Measurements from ENCODE around the gene ENDOU.

DNA sequence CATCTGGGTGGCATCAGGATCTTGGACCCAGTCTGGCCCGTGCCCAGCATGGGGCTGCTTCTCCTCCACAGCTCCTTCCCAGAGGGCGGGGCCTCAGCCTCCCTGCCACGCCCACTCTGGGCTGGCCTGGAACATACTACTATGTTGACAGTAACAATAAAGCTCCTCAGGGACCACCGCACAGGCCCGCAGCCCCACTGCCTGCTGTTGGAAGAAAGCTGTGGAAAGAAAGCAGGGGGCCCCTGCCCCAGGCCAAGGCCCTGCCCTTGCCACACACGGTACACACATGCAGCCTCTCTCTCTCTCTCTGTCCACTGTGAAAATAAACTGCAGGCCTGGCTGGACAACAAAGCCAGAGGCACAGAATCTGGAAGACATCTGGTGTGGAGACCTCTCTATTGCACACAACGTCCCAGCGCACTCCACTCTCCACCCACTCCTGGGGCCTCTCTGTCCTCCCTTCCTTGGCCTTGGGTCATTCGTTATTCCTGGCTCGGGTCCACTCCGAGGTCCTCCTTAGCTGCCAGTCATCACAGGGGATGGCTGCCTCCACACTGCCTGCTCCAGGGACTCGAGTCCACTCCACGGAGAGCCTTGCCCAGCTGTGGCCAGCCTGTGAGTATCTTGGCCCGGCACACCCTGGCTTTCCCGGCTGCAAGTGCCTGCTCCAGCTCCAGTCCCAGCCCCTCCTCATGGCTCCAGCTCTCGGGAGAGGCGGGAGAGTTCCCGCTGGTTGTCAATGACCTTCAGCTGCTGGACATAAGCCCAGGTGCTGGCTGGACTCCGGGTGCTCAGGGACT, 11.8 kb upstream of the ENDOU start:
- TF ChIP-seq, protein P1, sequence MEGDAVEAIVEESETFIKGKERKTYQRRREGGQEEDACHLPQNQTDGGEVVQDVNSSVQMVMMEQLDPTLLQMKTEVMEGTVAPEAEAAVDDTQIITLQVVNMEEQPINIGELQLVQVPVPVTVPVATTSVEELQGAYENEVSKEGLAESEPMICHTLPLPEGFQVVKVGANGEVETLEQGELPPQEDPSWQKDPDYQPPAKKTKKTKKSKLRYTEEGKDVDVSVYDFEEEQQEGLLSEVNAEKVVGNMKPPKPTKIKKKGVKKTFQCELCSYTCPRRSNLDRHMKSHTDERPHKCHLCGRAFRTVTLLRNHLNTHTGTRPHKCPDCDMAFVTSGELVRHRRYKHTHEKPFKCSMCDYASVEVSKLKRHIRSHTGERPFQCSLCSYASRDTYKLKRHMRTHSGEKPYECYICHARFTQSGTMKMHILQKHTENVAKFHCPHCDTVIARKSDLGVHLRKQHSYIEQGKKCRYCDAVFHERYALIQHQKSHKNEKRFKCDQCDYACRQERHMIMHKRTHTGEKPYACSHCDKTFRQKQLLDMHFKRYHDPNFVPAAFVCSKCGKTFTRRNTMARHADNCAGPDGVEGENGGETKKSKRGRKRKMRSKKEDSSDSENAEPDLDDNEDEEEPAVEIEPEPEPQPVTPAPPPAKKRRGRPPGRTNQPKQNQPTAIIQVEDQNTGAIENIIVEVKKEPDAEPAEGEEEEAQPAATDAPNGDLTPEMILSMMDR (conservative IDR thresholded peaks at IDR 0.05 in 1 of 2, IDR thresholded peaks at IDR 0.05 in 1 of 2; ENCODE audit: low read depth in 1 of 2, low read length in 2 of 2): no peak
- no peak for TF ChIP-seq EZH2 (IDR thresholded peaks at IDR 0.05; ENCODE audit: low read length, missing control alignments)
